Endothelial cell of umbilical vein (primary cell): ENCODE measurements around the gene BTF3L4. TPM values are rescaled to one million over a fixed set of nuclear protein-coding genes. Genes with fewer than 3 reads are reported as not detected.
"Not testable (repeated sequence)": the region's sequence is repeated elsewhere in the genome, so short reads cannot be mapped to it uniquely, and the experiment has no call there.

Experiments
- BruUV-seq: library from RNA; stranded (reverse); fragments of 400-500 nt; replicated peaks from 2 replicates; lab custom pipeline; 2021; lab: Mats Ljungman, UMichigan
- CTCF ChIA-PET: fragments of 300-600, 350-600 bp; sonication (Branson Sonifier 250); formaldehyde crosslinking; loops from one replicate; lab custom pipeline; 2021; ENCODE audit warnings: antibody characterized with exemption, inconsistent platforms; lab: Charles Lee
- POLR2A ChIA-PET: fragments of 300-600, 350-600 bp; sonication (Branson Sonifier 250); formaldehyde crosslinking; loops from one replicate; lab custom pipeline; 2021; ENCODE audit warnings: antibody characterized with exemption, inconsistent platforms; lab: Charles Lee
- DNase-seq: peaks from one replicate; pipeline ENCODE4 v3.0.0-alpha.2; 2011; ENCODE audit warnings: low read depth, low spot score
- FAIRE-seq: peaks from 2 replicates; lab custom pipeline; 2011; peaks lifted over from hg19 to GRCh38; lab: Jason Lieb, UNC
- H2AFZ ChIP-seq: 2 replicates; pipeline ENCODE4 v1.6.0; 2012; ENCODE audit warnings: low read depth, low read length, control low read depth, inconsistent platforms
- H3K27ac ChIP-seq: 2 replicates; pipeline ENCODE4 v1.5.1; 2011; ENCODE audit warnings: low read depth, mild to moderate bottlenecking, control low read depth, low read length, moderate library complexity; ENCODE audit not compliant: insufficient read depth
- H3K27me3 ChIP-seq, 2 experiments: 2 replicates each; pipeline versions ENCODE4 v1.6.0 to v1.6.1; 2011; ENCODE audit warnings: low read length in 2 of 2, mixed read lengths in 1 of 2; ENCODE audit not compliant: control insufficient read depth in 2 of 2, insufficient read depth in 2 of 2
- H3K36me3 ChIP-seq, 2 experiments: 2 replicates in 1 of 2; 3 replicates in 1 of 2; pipeline ENCODE4 v1.5.1; 2011; ENCODE audit warnings: low read length in 2 of 2, mild to moderate bottlenecking in 1 of 2, moderate library complexity in 1 of 2; ENCODE audit not compliant: control insufficient read depth in 2 of 2, insufficient read depth in 2 of 2; ENCODE audit errors: extremely low read depth in 1 of 2
- H3K4me1 ChIP-seq: 3 replicates; pipeline ENCODE4 v1.5.1; 2011; ENCODE audit warnings: mild to moderate bottlenecking, low read length; ENCODE audit not compliant: control insufficient read depth, insufficient read depth; ENCODE audit errors: extremely low read depth
- H3K4me2 ChIP-seq: 2 replicates; pipeline ENCODE4 v1.6.1; 2011; ENCODE audit warnings: low read length, control low read depth, mixed read lengths; ENCODE audit not compliant: insufficient read depth
- H3K4me3 ChIP-seq, 3 experiments: fragments of 200-600 bp in 1 of 3; sonication (generic), shearing (Covaris generic) in 1 of 3; replicated peaks in 1 of 3; 2 replicates each; pipeline ENCODE4 v1.5.1; 2011 to 2016; ENCODE audit warnings: control low read depth in 3 of 3, low read length in 3 of 3, mild to moderate bottlenecking in 2 of 3, inconsistent platforms in 1 of 3, low read depth in 1 of 3, moderate library complexity in 1 of 3; ENCODE audit not compliant: insufficient read depth in 1 of 3
- H3K79me2 ChIP-seq: 2 replicates; pipeline ENCODE4 v1.6.0; 2012; ENCODE audit warnings: low read length, inconsistent platforms; ENCODE audit not compliant: control insufficient read depth, insufficient read depth
- H3K9ac ChIP-seq: replicated peaks from 2 replicates; pipeline ENCODE3; 2011; ENCODE audit warnings: low read length, control low read depth; ENCODE audit not compliant: insufficient read depth; ENCODE audit errors: extremely low read depth
- H3K9me1 ChIP-seq: replicated peaks from 3 replicates; pipeline ENCODE4 v1.6.0; 2011; ENCODE audit warnings: mild to moderate bottlenecking, low read length; ENCODE audit not compliant: control insufficient read depth, insufficient read depth; ENCODE audit errors: extremely low read depth
- H3K9me3 ChIP-seq: replicated peaks from 2 replicates; pipeline ENCODE4 v1.5.1; 2012; ENCODE audit warnings: low read length, inconsistent platforms; ENCODE audit not compliant: control insufficient read depth, insufficient read depth
- H4K20me1 ChIP-seq: replicated peaks from 2 replicates; pipeline ENCODE3; 2011; ENCODE audit warnings: mild to moderate bottlenecking, low read length; ENCODE audit not compliant: control insufficient read depth, insufficient read depth; ENCODE audit errors: extremely low read depth
- CTCF ChIP-seq, 2 donors: IDR thresholded peaks; 1 replicate in 1 of 2; 2 replicates in 1 of 2; pipeline ENCODE4 v1.5.1; 2011; ENCODE audit warnings: low read length in 2 of 2, mild to moderate bottlenecking in 2 of 2, moderate library complexity in 2 of 2, control low read depth in 1 of 2, inconsistent platforms in 1 of 2, low read depth in 1 of 2; ENCODE audit not compliant: insufficient read depth in 1 of 2; ENCODE audit errors: extremely low read depth in 1 of 2
- EZH2 ChIP-seq: IDR thresholded peaks from 2 replicates; pipeline ENCODE4 v1.6.1; 2012; ENCODE audit warnings: borderline replicate concordance, low read depth, mild to moderate bottlenecking, moderate library complexity, low read length, inconsistent platforms; ENCODE audit not compliant: severe bottlenecking
- FOS ChIP-seq: IDR thresholded peaks from 2 replicates; pipeline ENCODE4 v1.6.1; 2011; ENCODE audit warnings: mild to moderate bottlenecking, low read length, moderate library complexity, borderline replicate concordance; ENCODE audit not compliant: insufficient read depth
- GATA2 ChIP-seq: IDR thresholded peaks from 2 replicates; pipeline ENCODE4 v1.7.0; 2011; ENCODE audit warnings: low read depth, mild to moderate bottlenecking, moderate library complexity, mixed read lengths, low read length; ENCODE audit not compliant: insufficient read length, insufficient read depth
- JUN ChIP-seq: IDR thresholded peaks from 2 replicates; pipeline ENCODE4 v1.6.1; 2011; ENCODE audit warnings: borderline replicate concordance, low read depth; ENCODE audit not compliant: insufficient read length, insufficient read depth
- MAX ChIP-seq: IDR thresholded peaks from 2 replicates; pipeline ENCODE4 v1.6.1; 2011; ENCODE audit not compliant: insufficient read depth, insufficient read length
- MYC ChIP-seq: IDR thresholded peaks from one replicate; pipeline ENCODE4 v1.6.1; 2011; ENCODE audit warnings: mild to moderate bottlenecking, low read depth, low read length
- POLR2A ChIP-seq: IDR thresholded peaks from 2 replicates; pipeline ENCODE4 v1.6.1; 2012; ENCODE audit warnings: low read depth, mild to moderate bottlenecking, control low read depth, low read length
- POLR2AphosphoS5 ChIP-seq: IDR thresholded peaks from 2 replicates; pipeline ENCODE4 v1.6.1; 2012; ENCODE audit warnings: low read depth, mild to moderate bottlenecking, control low read depth, low read length, moderate library complexity; ENCODE audit not compliant: insufficient read depth
- dilution Hi-C: fragments of 300-500 bp; cut with MboI; formaldehyde crosslinking; loops from one replicate; pipeline ENCODE4 v1.15.0; 2019; ENCODE audit warnings: low sequenced_read_pairs; ENCODE audit not compliant: extremely low pct_ligation_motif_present
- intact Hi-C: fragments of 100-400 bp; cut with micrococcal nuclease; formaldehyde crosslinking; loops from one replicate; pipeline ENCODE4 v1.10.0; 2022
- polyA plus RNA-seq, 4 experiments: library from polyadenylated mRNA; depleted of rRNA in 3 of 4; stranded (reverse) in 3 of 4; unstranded in 1 of 4; fragments of >200 nt; gene quantifications; 2 replicates each; pipeline versions ENCODE4 v1.2.1 to v1.2.3, GENCODE V29; 2011 to 2012; ENCODE audit warnings: missing spikeins in 1 of 4
- total RNA-seq: library from RNA; stranded (reverse); gene quantifications from 2 replicates; pipeline ENCODE4 v1.2.3, GENCODE V29; 2021

Gene BTF3L4
- total and polyA plus RNA-seq, 2 donors (not counting 3 experiments of a cell fraction or from before 2014, with no cell fraction given) = 25.1 to 43.2 TPM

GRCh38 chr1:52045236-52045635 lies 10.9 kb upstream of the BTF3L4 start:
- Histone ChIP-seq H3K79me2 (peaks cover 19% of the 10 kb centered on the region), H3K9me3 (no peaks in the 10 kb centered on the region), H3K9ac (no peak overlapping the region), H3K9me1 (no peaks in the 10 kb centered on the region), H3K36me3 (no peaks in the 10 kb centered on the region), H3K4me1 (no peaks in the 10 kb centered on the region), H3K27ac (no peak overlapping the region), H2AFZ (no peak overlapping the region), H3K4me2 (no peak overlapping the region), H4K20me1 (no peaks in the 10 kb centered on the region), H3K27me3 (no peaks in the 10 kb centered on the region), H3K4me3 (no peak overlapping the region)
- no TSS peak for BruUV-seq
- DNase-seq (no peak), FAIRE-seq (no peak)
- POLR2A ChIA-PET = no interaction called here
- intact Hi-C loops (no loop called here), dilution Hi-C loops (no loop called here)
- TF ChIP-seq FOS (no peak), JUN (no peak), GATA2 (no peak), POLR2A (no peak), MAX (no peak), EZH2 (no peak), POLR2AphosphoS5 (no peak), MYC (no peak), CTCF (IDR thresholded peaks at IDR 0.05; ENCODE audit: extremely low read depth in 1 of 2, insufficient read depth in 1 of 2, low read depth in 1 of 2, low read length in 2 of 2) (no peak)
- CTCF ChIA-PET = interaction anchor here (0.9 kb wide), 1 partner anchor 10 kb away, joined by 3 read pairs; the partner anchor contains the start of gene TXNDC12

GRCh38 chr1:52045666-52046195 lies 10.4 kb upstream of the BTF3L4 start:
- DNase-seq, H4K20me1 ChIP-seq, H3K27me3 ChIP-seq, intact Hi-C loops, dilution Hi-C loops, CTCF ChIA-PET, H3K9me1 ChIP-seq, H3K36me3 ChIP-seq, H3K9me3 ChIP-seq, BruUV-seq, H3K4me3 ChIP-seq, H3K9ac ChIP-seq, H3K27ac ChIP-seq, H2AFZ ChIP-seq, FAIRE-seq, H3K4me2 ChIP-seq, H3K4me1 ChIP-seq: not testable (repeated sequence)
- H3K79me2 ChIP-seq = peaks cover 19% of the 10 kb centered on the region
- POLR2A ChIA-PET = interaction anchor here (0.7 kb wide), 1 partner anchor 148 kb away, joined by 4 read pairs; no protein-coding TSS in a partner anchor

- H3K9me3 ChIP-seq, H3K9ac ChIP-seq, H3K36me3 ChIP-seq, H3K27ac ChIP-seq, H2AFZ ChIP-seq, H4K20me1 ChIP-seq, DNase-seq, BruUV-seq, H3K27me3 ChIP-seq, intact Hi-C loops, dilution Hi-C loops, H3K4me2 ChIP-seq, H3K4me1 ChIP-seq, H3K9me1 ChIP-seq, H3K4me3 ChIP-seq, FAIRE-seq: not testable (repeated sequence)
- POLR2A ChIA-PET = interaction anchor here (0.6 kb wide), 1 partner anchor 10 kb away, joined by 3 read pairs; no protein-coding TSS in a partner anchor
- CTCF ChIA-PET = interaction anchor here (0.8 kb wide), 1 partner anchor 153 kb away, joined by 3 read pairs; no protein-coding TSS in a partner anchor
- peaks cover 22% of the 10 kb centered on the region for H3K79me2 ChIP-seq
Measured at GRCh38 chr1:52049337-52049736, 6.8 kb upstream of the BTF3L4 start.
